ENCODE measurements around the gene ADPRM. TPM values are rescaled to one million over a fixed set of nuclear protein-coding genes. Genes with fewer than 3 reads are reported as not detected.
A peak's percentile ranks its signal among the peaks of the same experiment; 100 is the strongest.

ADPRM gene
- total RNA-seq: 17.0 and 25.4 TPM in 2 replicates
- 8.7 and 11.3 TPM in 2 replicates for polyA plus RNA-seq
- polyA plus RNA-seq (2012): 6.0 and 7.3 TPM in 2 replicates
- polyA minus RNA-seq (ENCODE audit: low replicate concordance): 1.4 and 2.5 TPM in 2 replicates

GRCh38 chr17:10697092-10698081, at the start of gene ADPRM, which contains the start of gene SCO1:
TSS of gene ADPRM (plus strand) at chr17:10697594. CDS start at chr17:10704927, 7,333 bp downstream.
TSS of gene SCO1 (minus strand) at chr17:10697533. CDS start at chr17:10697507, 26 bp downstream.
- peak; percentile 94 for DNase-seq (ENCODE audit: low read depth in 2 of 2)
- TF ChIP-seq EZH2 (IDR thresholded peaks at IDR 0.05; ENCODE audit: low read length, missing control alignments) (no peak), CTCF (conservative IDR thresholded peaks at IDR 0.05 in 1 of 2, IDR thresholded peaks at IDR 0.05 in 1 of 2; ENCODE audit: low read depth in 1 of 2, low read length in 2 of 2) (peak; percentile 45 to 48)
- H3K4me2 ChIP-seq (ENCODE audit: extremely low read depth, insufficient read depth, low read length): peak within 1 kb of the TSS; percentile 96
- H3K27ac ChIP-seq (ENCODE audit: insufficient read depth, low read length): peak within 1 kb of the TSS; percentile 63
- peak within 1 kb of the TSS; percentile 84 for H3K9ac ChIP-seq (ENCODE audit: insufficient read depth, low read length)
- H3K27me3 ChIP-seq (ENCODE audit: control insufficient read depth, insufficient read depth, low read length): no peaks in the 10 kb centered on the region
- peak within 1 kb of the TSS; percentile 82 for H2AFZ ChIP-seq (ENCODE audit: low read length)
- H4K20me1 ChIP-seq (ENCODE audit: control insufficient read depth, extremely low read depth, insufficient read depth, low read length): no peaks in the 10 kb centered on the region
- H3K36me3 ChIP-seq (ENCODE audit: control insufficient read depth, insufficient read depth, low read length): peaks cover 1% of the 10 kb centered on the region
- H3K79me2 ChIP-seq (ENCODE audit: control insufficient read depth, insufficient read depth, low read length): peaks cover 19% of the 10 kb centered on the region
- H3K4me3 ChIP-seq (replicated peaks in 1 of 4; ENCODE audit: control extremely low read depth in 1 of 4, insufficient read depth in 1 of 4, low read depth in 3 of 4, low read length in 4 of 4): peak within 1 kb of the TSS; percentile 76 to 94 (median 91)
- H3K4me1 ChIP-seq (ENCODE audit: control insufficient read depth, extremely low read depth, insufficient read depth, low read length): peaks cover under 1% of the 10 kb centered on the region
- no peaks in the 10 kb centered on the region for H3K9me3 ChIP-seq (ENCODE audit: control insufficient read depth, insufficient read depth, low read depth, low read length)

GRCh38 chr17:10648381-10648780, 49.0 kb upstream of the ADPRM start:
- Histone ChIP-seq H3K4me3 (replicated peaks in 1 of 4; ENCODE audit: control extremely low read depth in 1 of 4, insufficient read depth in 1 of 4, low read depth in 3 of 4, low read length in 4 of 4) (no peak overlapping the region), H3K4me2 (ENCODE audit: extremely low read depth, insufficient read depth, low read length) (no peak overlapping the region), H3K4me1 (ENCODE audit: control insufficient read depth, extremely low read depth, insufficient read depth, low read length) (no peaks in the 10 kb centered on the region), H3K9ac (ENCODE audit: insufficient read depth, low read length) (no peak overlapping the region), H3K79me2 (ENCODE audit: control insufficient read depth, insufficient read depth, low read length) (no peaks in the 10 kb centered on the region), H3K36me3 (ENCODE audit: control insufficient read depth, insufficient read depth, low read length) (no peaks in the 10 kb centered on the region), H3K27me3 (ENCODE audit: control insufficient read depth, insufficient read depth, low read length) (no peaks in the 10 kb centered on the region), H4K20me1 (ENCODE audit: control insufficient read depth, extremely low read depth, insufficient read depth, low read length) (no peaks in the 10 kb centered on the region), H3K27ac (ENCODE audit: insufficient read depth, low read length) (no peak overlapping the region), H2AFZ (ENCODE audit: low read length) (no peak overlapping the region), H3K9me3 (ENCODE audit: control insufficient read depth, insufficient read depth, low read depth, low read length) (no peaks in the 10 kb centered on the region)
- DNase-seq (ENCODE audit: low read depth in 2 of 2): no peak
- no peak for TF ChIP-seq EZH2 (IDR thresholded peaks at IDR 0.05; ENCODE audit: low read length, missing control alignments)
- no peak for TF ChIP-seq CTCF (conservative IDR thresholded peaks at IDR 0.05 in 1 of 2, IDR thresholded peaks at IDR 0.05 in 1 of 2; ENCODE audit: low read depth in 1 of 2, low read length in 2 of 2)

- Histone ChIP-seq H4K20me1 (ENCODE audit: control insufficient read depth, extremely low read depth, insufficient read depth, low read length) (no peaks in the 10 kb centered on the region), H3K9ac (ENCODE audit: insufficient read depth, low read length) (no peak overlapping the region), H3K27ac (ENCODE audit: insufficient read depth, low read length) (no peak overlapping the region), H3K4me1 (ENCODE audit: control insufficient read depth, extremely low read depth, insufficient read depth, low read length) (no peaks in the 10 kb centered on the region), H3K4me2 (ENCODE audit: extremely low read depth, insufficient read depth, low read length) (no peak overlapping the region), H3K4me3 (replicated peaks in 1 of 4; ENCODE audit: control extremely low read depth in 1 of 4, insufficient read depth in 1 of 4, low read depth in 3 of 4, low read length in 4 of 4) (no peak overlapping the region), H3K36me3 (ENCODE audit: control insufficient read depth, insufficient read depth, low read length) (no peaks in the 10 kb centered on the region), H3K27me3 (ENCODE audit: control insufficient read depth, insufficient read depth, low read length) (no peaks in the 10 kb centered on the region), H3K79me2 (ENCODE audit: control insufficient read depth, insufficient read depth, low read length) (no peaks in the 10 kb centered on the region), H3K9me3 (ENCODE audit: control insufficient read depth, insufficient read depth, low read depth, low read length) (no peaks in the 10 kb centered on the region), H2AFZ (ENCODE audit: low read length) (no peak overlapping the region)
- TF ChIP-seq EZH2 (IDR thresholded peaks at IDR 0.05; ENCODE audit: low read length, missing control alignments) (no peak), CTCF (conservative IDR thresholded peaks at IDR 0.05 in 1 of 2, IDR thresholded peaks at IDR 0.05 in 1 of 2; ENCODE audit: low read depth in 1 of 2, low read length in 2 of 2) (no peak)
- DNase-seq (ENCODE audit: low read depth in 2 of 2): peak; percentile 21 to 59
Observed at GRCh38 chr17:10648956-10649355, 48.4 kb upstream of the ADPRM start.
